Hematopoietic multipotent progenitor cell (in vitro differentiated cells): ENCODE data around the gene DNMT3A. TPM values are rescaled to one million over a fixed set of nuclear protein-coding genes. Genes with fewer than 3 reads are reported as not detected.

Source experiments
- DNase-seq, 3 donors: peaks; one replicate each; pipeline ENCODE4 v3.0.0-alpha.2; 2011 to 2015; ENCODE audit warnings: low read depth in 2 of 3, low spot score in 2 of 3
- total RNA-seq: library from RNA; depleted of rRNA; stranded (reverse); fragments of >200 nt; gene quantifications from one replicate; pipeline ENCODE4 v1.2.3, GENCODE V29; 2012

DNMT3A gene
- total RNA-seq, 1 donor = 80.0 TPM

- no peak for DNase-seq
These were observed 6.1 kb upstream of the DNMT3A start for GRCh38 chr2:25347846-25348245.

DNA sequence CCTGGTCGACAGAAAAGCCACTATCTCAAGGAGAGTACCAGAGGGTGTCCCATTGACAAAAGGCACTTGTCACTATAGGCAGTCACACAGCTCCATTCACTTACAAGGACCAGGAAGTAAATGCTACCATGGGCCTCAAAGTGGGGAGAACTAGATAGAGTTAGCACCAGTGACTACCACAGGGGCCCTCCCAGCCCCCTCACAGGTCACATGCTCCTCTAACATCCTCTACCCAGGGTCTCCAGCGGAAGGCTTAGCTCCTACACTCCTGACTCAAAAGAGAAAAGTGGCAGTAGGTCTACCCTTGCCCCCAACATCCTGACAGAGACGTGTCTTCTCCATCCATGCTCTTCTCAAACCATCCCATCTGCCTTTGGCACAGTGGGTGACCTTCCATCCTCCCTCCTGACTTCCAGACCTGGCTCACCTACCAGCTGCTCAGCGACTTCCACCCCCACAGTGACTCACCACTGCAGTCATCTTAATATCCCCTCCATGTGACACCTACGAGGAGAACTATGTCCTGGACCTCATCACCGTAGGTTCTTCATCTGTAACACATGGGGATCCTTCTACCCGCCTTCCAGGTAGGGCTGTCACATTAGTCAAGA, 5.6 kb upstream of the DNMT3A start:
- DNase-seq = no peak

DNA sequence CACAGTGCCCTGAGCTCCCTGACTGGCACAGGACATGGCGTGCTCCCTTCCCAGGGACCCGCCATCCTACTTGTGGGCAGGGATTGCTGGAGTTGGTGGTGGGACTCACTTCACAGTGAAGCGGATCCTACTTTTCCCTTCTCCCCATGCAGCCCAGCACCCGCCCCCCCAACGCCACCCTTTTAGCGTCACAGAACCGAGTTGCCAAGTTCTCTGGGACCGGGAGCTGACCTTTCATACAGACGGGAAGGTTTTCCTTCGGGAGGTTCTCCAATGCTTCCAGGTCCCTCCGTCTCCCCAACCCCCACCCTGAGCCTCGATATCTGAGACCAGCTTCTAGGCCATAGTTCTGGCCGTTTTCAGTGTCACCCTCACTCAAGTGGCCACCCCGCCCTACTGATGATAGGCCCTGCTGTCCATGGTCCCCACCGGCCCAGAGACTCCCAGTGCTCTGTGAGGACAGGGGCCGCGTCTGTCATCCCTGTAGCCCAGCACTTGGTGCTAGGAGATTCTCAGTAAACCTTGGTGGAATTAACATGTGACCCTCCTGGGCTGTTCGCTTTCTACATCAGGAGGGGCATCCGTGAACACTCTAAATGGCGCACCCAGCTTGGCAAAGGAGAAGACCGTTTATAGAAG, 1.6 kb upstream of the DNMT3A start:
- no peak for DNase-seq

DNA sequence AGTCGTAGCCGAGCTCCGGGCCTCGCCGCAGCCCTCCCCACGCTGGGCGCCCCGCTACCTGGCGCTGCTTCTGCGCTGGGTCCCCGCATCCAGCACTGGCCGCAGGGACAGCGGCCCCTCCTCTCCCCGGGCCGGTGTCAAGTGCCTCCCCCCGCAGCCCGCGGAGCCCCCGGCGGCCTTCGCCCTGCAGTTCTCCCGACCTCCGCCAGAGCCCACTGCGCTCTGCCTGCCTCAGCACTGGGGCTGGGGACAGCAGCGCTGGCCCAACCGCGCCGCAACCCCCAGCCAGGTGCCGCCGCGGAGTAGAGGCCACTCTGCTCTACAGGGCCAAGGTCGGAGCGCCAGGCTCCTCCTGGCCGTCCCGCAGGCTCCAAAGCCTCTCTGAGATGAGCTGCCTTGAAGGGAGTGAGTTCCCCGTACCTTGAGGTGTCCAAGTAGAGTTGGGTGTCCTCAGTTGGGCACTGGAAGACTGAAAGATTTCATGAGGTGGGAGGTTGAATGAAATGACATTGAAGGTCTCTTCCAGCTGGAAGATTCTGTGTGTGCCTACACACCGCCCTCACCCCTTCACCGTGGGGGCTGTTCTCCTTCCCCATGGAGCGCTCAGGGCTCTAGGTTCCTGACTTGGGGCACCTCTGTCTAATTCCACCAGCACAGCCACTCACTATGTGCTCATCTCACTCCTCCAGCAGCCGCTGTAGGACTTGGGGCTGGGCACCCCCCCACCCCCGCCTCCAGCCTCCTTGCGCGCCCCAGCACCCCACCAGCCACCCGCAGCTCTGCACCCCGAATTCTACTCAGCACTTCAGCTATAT, 854 bp upstream of the DNMT3A start:
- DNase-seq = peak; percentile 58 to 92 (median 88)

DNA sequence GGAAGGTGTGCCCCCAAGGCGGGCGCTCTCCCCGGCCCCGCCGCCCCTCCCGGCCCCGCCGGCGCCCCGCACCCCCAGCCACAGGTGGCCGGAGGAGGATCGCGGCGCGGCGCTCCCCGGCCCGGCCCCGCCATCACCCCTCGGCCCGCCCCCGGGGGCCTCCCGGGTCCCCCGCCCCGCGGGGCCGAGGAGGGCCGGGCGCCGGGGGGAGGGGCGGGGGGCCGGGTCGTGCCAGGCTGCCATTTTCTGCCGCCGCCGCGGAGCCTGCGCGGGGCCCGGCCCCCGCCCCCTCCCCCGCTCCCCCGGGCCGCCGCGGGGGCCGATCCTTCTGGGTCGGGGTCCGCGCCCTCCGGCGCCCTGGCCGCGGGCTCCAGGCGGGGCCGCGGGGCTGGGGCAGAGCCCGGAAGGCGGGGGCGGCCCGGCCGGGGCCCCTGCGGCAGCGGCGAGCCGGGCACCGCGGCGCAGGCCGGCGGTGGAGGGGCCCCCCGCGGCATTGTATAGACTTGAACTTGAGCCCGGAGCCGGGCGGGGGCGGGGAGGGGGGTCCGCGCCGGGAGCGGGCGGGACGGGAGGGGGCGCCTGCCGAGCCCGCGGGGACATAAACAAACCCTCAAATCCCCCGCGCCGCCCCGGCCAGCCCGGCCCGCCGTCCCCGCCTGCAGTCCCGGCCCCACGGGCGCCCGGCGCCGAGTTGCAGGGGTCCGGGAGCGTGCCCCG, 556 bp downstream of the DNMT3A start:
- peak in 1 of 3 donors; percentile 40 for DNase-seq

DNA sequence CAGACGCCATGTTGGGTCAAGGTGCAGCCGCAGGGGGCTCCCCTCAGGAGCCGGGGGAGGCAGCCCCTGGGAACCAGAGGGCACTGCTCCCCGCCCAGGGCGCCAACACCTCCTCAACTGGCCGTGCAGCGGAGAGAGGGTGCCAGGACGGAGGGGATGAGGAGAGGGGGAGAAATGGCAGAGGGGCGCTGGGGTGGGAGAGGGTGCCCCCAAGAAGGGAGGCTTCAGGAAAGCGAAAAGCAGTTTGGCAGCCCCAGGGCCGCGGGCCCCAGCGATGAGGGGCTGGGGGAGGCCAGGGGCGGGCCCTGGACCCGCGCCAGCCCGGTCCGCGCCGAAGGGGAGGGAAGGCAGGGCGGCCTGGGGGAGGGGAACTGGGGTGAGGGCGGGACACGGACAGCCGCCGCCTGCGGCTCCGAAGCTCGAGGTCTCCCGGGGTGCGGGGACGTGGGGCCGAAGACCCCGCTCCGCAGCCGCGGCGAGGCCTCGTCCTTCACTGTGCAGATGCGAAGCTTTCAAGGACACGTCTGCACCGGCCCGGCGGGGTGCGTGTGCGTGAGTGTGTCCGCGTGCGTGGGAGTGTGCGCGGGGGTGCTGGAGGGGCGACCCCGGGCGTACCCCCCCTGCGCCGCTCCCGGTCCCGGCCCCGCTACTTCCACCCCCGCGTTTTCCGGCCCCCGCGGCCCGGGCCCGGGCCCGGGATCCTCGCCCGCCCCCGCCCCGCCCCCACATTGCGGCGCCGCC, 1.4 kb downstream of the DNMT3A start:
- DNase-seq = peak in 1 of 3 donors; percentile 32

- peak in 1 of 3 donors; percentile 7 for DNase-seq
These were observed 1.9 kb downstream of the DNMT3A start for GRCh38 chr2:25339791-25340180.

- no peak for DNase-seq
These were observed 2.5 kb downstream of the DNMT3A start for GRCh38 chr2:25339211-25339674.

DNA sequence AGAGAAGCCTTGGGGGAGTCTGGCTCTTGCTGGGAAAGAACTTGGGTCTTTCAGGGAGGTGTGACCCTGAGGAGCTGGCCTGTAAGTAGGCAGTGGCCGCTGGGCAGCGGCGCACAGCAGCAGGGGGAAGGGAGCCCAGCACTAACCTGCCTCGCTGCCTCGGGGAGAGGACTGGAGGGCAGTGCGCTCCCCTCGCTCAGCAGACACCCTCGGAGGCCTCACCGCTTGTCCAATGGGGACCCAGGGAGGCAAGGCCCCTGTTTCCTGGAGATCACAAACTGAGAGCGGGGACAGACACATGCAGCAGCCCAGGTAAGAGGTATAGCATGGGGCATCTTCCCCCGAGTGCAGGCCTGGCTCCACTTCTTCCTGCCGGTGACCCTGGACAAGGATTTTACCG, 3.3 kb downstream of the DNMT3A start:
- DNase-seq = no peak

GRCh38 chr2:25337891-25338290, 3.8 kb downstream of the DNMT3A start:
- DNase-seq = no peak

GRCh38 chr2:25337276-25337675, 4.4 kb downstream of the DNMT3A start:
- no peak for DNase-seq

DNA sequence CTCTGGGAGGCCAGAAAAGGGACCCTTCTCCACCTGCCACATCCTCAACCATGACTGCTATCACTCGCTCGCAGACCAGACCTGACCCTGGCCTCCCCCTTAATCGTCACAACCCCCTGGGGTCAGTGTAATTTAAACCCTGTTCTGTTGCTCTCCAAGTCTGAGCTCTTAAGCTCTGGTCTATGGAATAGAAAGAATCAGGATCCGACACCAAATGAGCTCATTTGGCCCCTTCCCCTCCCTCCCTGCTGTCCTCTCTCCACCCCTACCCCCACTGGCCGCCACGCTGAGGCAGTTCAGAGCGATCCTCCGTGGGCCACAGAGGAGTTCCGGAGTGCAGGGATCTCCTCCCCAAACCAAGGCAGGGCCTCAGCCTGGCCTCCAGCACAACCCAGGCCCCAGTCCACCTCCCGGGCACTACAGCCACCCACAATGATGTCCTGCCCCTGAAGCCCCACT, 5.3 kb downstream of the DNMT3A start:
- DNase-seq = no peak

- DNase-seq = no peak
These were observed 5.8 kb downstream of the DNMT3A start for GRCh38 chr2:25335971-25336370.

- no peak for DNase-seq
These were observed 6.5 kb downstream of the DNMT3A start for GRCh38 chr2:25335204-25335603.

- DNase-seq = no peak
These were observed 7.2 kb downstream of the DNMT3A start for GRCh38 chr2:25334482-25334881.

DNA sequence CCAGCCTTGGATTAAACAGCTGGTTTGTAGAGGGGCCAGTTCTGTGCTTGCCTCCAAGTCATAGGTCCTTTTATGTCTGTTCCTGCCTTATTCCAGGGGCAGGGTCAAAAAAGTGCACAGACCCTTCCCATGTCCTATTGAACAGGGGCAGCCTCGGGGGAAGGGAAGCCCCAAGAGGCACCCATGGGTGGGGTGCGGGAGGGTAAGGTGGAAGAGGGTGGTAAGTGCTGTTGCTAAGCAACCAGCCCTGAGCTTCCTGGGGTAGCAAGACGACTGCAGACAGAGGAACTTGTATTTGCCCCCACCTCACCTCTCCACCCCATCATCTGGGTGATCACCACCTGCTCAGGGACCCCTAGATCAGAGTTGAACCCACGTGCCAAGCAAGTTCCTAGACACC, 7.7 kb downstream of the DNMT3A start:
- DNase-seq = no peak

DNA sequence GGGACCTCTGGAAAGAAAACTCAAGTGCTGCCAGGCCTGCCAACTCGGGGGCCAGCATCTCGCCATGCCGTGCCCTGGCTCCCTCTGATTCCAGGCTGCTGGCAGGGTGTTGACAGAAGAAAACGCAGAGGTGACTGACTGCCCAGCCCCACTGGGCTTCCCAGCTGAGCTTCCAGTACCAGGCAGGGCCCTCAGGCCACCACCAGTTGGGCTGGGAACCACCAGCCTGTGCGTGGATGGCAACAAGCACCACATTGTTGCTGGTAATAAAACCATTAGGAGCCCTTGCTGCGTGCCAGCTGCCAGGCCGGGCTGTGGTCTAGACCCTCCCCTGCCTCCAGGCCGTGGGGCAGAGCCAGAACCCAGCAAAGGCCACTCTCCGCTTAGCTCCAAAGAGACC, 9.2 kb downstream of the DNMT3A start:
- no peak for DNase-seq

- DNase-seq = no peak
These were observed 9.9 kb downstream of the DNMT3A start for GRCh38 chr2:25331686-25332365.

DNA sequence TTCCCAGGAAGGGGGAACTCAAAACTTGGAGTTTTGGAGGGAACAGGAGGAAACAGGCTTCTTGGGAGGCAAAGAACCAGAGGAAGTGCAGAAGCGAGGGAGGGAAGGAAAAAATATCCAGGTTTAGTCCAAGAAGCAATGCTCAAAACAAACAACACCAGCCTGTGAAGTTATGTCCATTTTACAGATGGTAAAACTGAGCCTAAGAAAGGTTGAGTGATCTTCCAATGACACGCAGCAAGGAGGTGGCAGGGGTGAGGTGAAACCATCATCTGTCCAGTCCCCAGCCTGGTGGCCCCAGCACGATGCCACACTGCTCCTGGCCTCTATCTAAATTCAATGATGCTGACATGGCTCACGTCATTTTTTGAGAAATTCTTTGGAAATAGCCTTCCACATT, 10.8 kb downstream of the DNMT3A start:
- no peak for DNase-seq

DNA sequence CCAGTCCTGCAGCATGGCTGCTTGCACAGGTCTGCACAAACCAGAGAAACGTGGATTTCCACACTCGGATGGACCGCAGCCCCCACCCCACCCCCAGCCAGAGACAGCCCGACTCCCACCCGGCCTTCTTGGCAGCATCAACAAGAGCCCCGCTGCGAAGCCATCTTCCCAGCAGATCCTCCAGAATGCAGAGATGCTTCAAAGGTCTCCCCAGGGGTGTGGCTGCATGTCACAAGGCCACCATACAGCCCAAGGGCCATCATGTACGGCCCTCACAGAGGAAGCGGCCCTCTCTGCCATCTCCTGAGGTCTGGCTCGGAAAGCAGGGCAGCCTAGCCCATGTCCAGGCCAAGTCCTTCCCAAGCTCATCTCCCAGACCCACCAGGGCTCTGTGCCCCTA, 11.5 kb downstream of the DNMT3A start:
- DNase-seq = no peak
